Subcutaneous abdominal adipose tissue (tissue), 5 donors: ENCODE measurements around the gene TMEM106A.
"Not testable (repeated sequence)": the region's sequence is repeated elsewhere in the genome, so short reads cannot be mapped to it uniquely, and the experiment has no call there.

Source experiments
- H3K27ac ChIP-seq: one replicate; pipeline ENCODE4 v1.7.0; 2013; ENCODE audit warnings: low read depth, mild to moderate bottlenecking, inconsistent platforms, low read length, moderate library complexity
- H3K27me3 ChIP-seq, 5 donors: one replicate each; pipeline ENCODE4 v1.7.0; 2013; ENCODE audit warnings: low read length in 5 of 5, inconsistent platforms in 1 of 5; ENCODE audit not compliant: control insufficient read depth in 5 of 5, insufficient read depth in 4 of 5
- H3K36me3 ChIP-seq, 5 donors: one replicate each; pipeline ENCODE4 v1.7.0; 2013; ENCODE audit warnings: low read length in 5 of 5; ENCODE audit not compliant: control insufficient read depth in 5 of 5, insufficient read depth in 5 of 5
- H3K4me1 ChIP-seq, 5 donors: one replicate each; pipeline ENCODE4 v1.7.0; 2013; ENCODE audit warnings: low read length in 5 of 5, mild to moderate bottlenecking in 3 of 5, moderate library complexity in 1 of 5; ENCODE audit not compliant: control insufficient read depth in 5 of 5, insufficient read depth in 5 of 5
- H3K4me3 ChIP-seq, 5 donors: one replicate each; pipeline ENCODE4 v1.7.0; 2013; ENCODE audit warnings: low read length in 5 of 5, low read depth in 1 of 5
- H3K9ac ChIP-seq, 5 donors: one replicate each; pipeline ENCODE4 v1.7.0; 2013; ENCODE audit warnings: low read length in 5 of 5, mild to moderate bottlenecking in 4 of 5, moderate library complexity in 3 of 5
- H3K9me3 ChIP-seq, 5 donors: one replicate each; pipeline ENCODE4 v1.7.0; 2013; ENCODE audit warnings: low read length in 5 of 5; ENCODE audit not compliant: control insufficient read depth in 5 of 5
- donor health status: healthy.
- donor health status: healthy.
- donor health status: healthy.
- donor health status: healthy.
- donor health status: healthy.

Gene TMEM106A

GRCh38 chr17:43211480-43212402 is at the start of gene TMEM106A:
TMEM106A (plus strand) TSS chr17:43211875; CDS start chr17:43213042, 1,167 bp downstream.
- Histone ChIP-seq H3K4me3 (peak within 1 kb of the TSS; percentile 78 to 86 (median 81)), H3K27ac (peak within 1 kb of the TSS; percentile 45), H3K36me3 (peaks cover 23 to 55% (median 44%) of the 10 kb centered on the region in 5 donors), H3K27me3 (no peaks in the 10 kb centered on the region), H3K9ac (peak within 1 kb of the TSS; percentile 78 to 93 (median 92)), H3K9me3 (no peaks in the 10 kb centered on the region), H3K4me1 (peaks cover 5 to 31% (median 20%) of the 10 kb centered on the region in 5 donors)

GRCh38 chr17:43165971-43166370 is 45.7 kb upstream of the TMEM106A start:
- H3K4me1 ChIP-seq: peaks cover 6 to 21% (median 17%) of the 10 kb centered on the region in 5 donors

GRCh38 chr17:43169561-43170139 is 42.0 kb upstream of the TMEM106A start:
- no peaks in the 10 kb centered on the region for H3K36me3 ChIP-seq
- H3K4me3 ChIP-seq: peak overlapping the region; percentile 80 to 95 (median 87)
- H3K9ac ChIP-seq: peak overlapping the region; percentile 63 to 95 (median 79)
- peaks cover 0 to 2% (median 0%) of the 10 kb centered on the region in 5 donors for H3K27me3 ChIP-seq
- H3K27ac ChIP-seq: peak overlapping the region; percentile 96
- H3K4me1 ChIP-seq: peaks cover 6 to 47% (median 41%) of the 10 kb centered on the region in 5 donors
- H3K9me3 ChIP-seq: no peaks in the 10 kb centered on the region

More at GRCh38 chr17:43165971-43166370, 45.7 kb upstream of the TMEM106A start:
- not testable (repeated sequence) for H3K4me3 ChIP-seq, H3K9ac ChIP-seq, H3K27ac ChIP-seq, H3K36me3 ChIP-seq, H3K27me3 ChIP-seq, H3K9me3 ChIP-seq

- Histone ChIP-seq H3K9me3 (no peaks in the 10 kb centered on the region), H3K9ac (peak overlapping the region; percentile 75 to 95 (median 86)), H3K27ac (peak overlapping the region; percentile 96), H3K36me3 (no peaks in the 10 kb centered on the region), H3K4me1 (peaks cover 6 to 50% (median 43%) of the 10 kb centered on the region in 5 donors), H3K27me3 (peaks cover 0 to 2% (median 0%) of the 10 kb centered on the region in 5 donors), H3K4me3 (peak overlapping the region; percentile 80 to 95 (median 87))
Measured at GRCh38 chr17:43170140-43170765, 41.4 kb upstream of the TMEM106A start.

- H3K27me3 ChIP-seq: peaks cover 0 to 2% (median 0%) of the 10 kb centered on the region in 5 donors
- peaks cover 9 to 57% (median 50%) of the 10 kb centered on the region in 5 donors for H3K4me1 ChIP-seq
- peak within 1 kb of the TSS; percentile 80 to 95 (median 87) for H3K4me3 ChIP-seq
- H3K27ac ChIP-seq: peak within 1 kb of the TSS; percentile 96
- H3K9ac ChIP-seq: peak within 1 kb of the TSS; percentile 75 to 95 (median 89)
- H3K9me3 ChIP-seq: no peaks in the 10 kb centered on the region
- peaks cover 0 to 4% (median 3%) of the 10 kb centered on the region in 5 donors for H3K36me3 ChIP-seq
Measured at GRCh38 chr17:43170766-43171585, 40.7 kb upstream of the TMEM106A start, which contains the start of gene NBR1. NBR1 (plus strand) TSS chr17:43171214; CDS start chr17:43175800, 4,586 bp downstream.

GRCh38 chr17:43171586-43172487 is 39.8 kb upstream of the TMEM106A start:
- H3K27me3 ChIP-seq: peaks cover 0 to 2% (median 0%) of the 10 kb centered on the region in 5 donors
- H3K4me3 ChIP-seq: peak overlapping the region; percentile 80 to 95 (median 87)
- peak overlapping the region; percentile 65 to 95 (median 89) for H3K9ac ChIP-seq
- peaks cover 3 to 12% (median 11%) of the 10 kb centered on the region in 5 donors for H3K36me3 ChIP-seq
- H3K9me3 ChIP-seq: no peaks in the 10 kb centered on the region
- H3K27ac ChIP-seq: peak overlapping the region; percentile 96
- H3K4me1 ChIP-seq: peaks cover 10 to 66% (median 55%) of the 10 kb centered on the region in 5 donors

- Histone ChIP-seq H3K36me3 (peaks cover 26 to 46% (median 34%) of the 10 kb centered on the region in 5 donors), H3K4me1 (peaks cover 5 to 50% (median 38%) of the 10 kb centered on the region in 5 donors), H3K9ac (peak overlapping the region in 3 of 5 donors; percentile 8 to 25 (median 22)), H3K9me3 (no peaks in the 10 kb centered on the region), H3K27me3 (no peaks in the 10 kb centered on the region), H3K27ac (no peak overlapping the region), H3K4me3 (no peak overlapping the region)
Measured at GRCh38 chr17:43175213-43176118, 36.2 kb upstream of the TMEM106A start.

GRCh38 chr17:43176119-43176570 is 35.5 kb upstream of the TMEM106A start:
- peaks cover 30 to 52% (median 39%) of the 10 kb centered on the region in 5 donors for H3K36me3 ChIP-seq
- peak overlapping the region in 3 of 5 donors; percentile 8 to 25 (median 22) for H3K9ac ChIP-seq
- no peaks in the 10 kb centered on the region for H3K9me3 ChIP-seq
- peaks cover 5 to 44% (median 37%) of the 10 kb centered on the region in 5 donors for H3K4me1 ChIP-seq
- H3K27me3 ChIP-seq: no peaks in the 10 kb centered on the region
- H3K27ac ChIP-seq: no peak overlapping the region
- no peak overlapping the region for H3K4me3 ChIP-seq
